GM18520 (cell line): ENCODE measurements around the gene ADGRV1.
A peak's percentile ranks its signal among the peaks of the same experiment; 100 is the strongest.
"Not testable (repeated sequence)": the region's sequence is repeated elsewhere in the genome, so short reads cannot be mapped to it uniquely, and the experiment has no call there.

ENCODE experiments used
- ATAC-seq: cut with Tn5 transposase; IDR thresholded peaks from one replicate; pipeline ENCODE4 v1.9.1; 2021; ENCODE audit not compliant: unreplicated experiment

ADGRV1 gene

DNA sequence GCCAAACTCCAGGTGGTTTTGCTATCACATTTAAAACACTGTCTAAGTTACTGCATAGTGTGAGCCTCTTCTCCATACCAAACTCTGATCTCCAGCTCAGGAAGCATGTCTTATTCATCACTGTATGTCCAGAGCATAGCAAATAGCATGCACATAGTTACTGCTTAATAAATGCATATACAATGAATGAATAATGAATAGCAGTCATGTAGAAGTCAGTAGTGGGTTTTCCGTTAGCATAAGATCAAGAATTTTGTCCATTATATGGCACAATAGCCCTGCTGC is 495.1 kb downstream of the ADGRV1 start:
- ATAC-seq: no peak

DNA sequence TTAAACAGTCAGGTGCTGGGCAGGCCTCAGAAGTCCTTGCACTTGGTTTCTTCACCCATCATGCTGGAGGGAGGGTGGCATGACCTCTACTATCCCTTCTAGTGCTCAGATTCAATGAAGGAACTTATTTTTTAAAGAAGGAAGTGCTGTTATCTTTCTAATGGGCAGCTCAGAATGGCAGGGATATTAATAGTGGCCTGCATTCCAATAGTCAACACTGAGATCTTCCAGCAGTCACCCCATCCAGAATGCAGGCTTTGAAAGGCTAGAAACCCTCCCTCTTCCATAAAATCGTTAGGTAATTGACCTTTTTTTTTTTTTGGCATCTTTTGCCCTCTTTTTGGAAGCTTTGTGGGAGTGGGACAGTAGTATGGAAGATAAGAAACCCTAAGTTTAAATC is 499.6 kb downstream of the ADGRV1 start:
- no peak for ATAC-seq

DNA sequence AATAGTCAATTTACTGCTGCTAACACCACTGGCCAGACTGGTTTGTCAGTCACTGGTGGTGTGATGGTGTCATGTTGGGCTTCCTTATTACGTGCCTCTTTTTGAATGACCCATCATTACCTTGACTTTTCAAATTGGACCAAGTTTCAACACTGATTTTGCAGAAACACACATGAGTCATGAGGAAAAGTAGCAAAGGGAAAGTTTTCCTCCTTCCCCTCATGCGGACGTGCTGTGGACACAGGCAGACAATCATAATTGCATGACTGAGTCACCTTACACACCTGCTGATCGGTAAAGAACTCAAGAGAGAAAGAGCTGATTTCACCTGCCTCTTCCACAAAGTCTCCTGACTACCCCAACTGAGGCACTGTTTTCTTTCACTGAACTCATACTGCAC is 500.0 kb downstream of the ADGRV1 start:
- no peak for ATAC-seq

DNA sequence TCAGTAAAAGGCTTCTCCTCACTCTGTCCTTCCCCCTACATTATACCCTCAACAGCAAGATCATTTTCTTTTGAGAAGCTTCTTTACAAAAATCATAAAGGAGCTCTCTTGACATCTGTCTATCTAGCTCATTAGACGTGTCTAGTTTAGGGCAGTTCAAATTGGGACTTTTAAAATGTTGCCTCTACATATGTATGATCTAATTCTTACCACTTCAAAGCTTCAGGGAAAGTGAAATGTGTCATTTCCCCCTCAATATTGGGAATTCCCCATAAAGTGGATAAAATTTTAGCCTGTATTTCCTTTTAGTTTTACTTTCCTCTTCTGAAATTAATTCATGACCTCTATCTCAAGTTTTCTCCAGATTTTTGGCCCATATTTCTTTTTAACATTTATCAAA is 500.8 kb downstream of the ADGRV1 start:
- peak; percentile 93 for ATAC-seq

GRCh38 chr5:91061094-91061493 is 502.5 kb downstream of the ADGRV1 start:
- no peak for ATAC-seq

DNA sequence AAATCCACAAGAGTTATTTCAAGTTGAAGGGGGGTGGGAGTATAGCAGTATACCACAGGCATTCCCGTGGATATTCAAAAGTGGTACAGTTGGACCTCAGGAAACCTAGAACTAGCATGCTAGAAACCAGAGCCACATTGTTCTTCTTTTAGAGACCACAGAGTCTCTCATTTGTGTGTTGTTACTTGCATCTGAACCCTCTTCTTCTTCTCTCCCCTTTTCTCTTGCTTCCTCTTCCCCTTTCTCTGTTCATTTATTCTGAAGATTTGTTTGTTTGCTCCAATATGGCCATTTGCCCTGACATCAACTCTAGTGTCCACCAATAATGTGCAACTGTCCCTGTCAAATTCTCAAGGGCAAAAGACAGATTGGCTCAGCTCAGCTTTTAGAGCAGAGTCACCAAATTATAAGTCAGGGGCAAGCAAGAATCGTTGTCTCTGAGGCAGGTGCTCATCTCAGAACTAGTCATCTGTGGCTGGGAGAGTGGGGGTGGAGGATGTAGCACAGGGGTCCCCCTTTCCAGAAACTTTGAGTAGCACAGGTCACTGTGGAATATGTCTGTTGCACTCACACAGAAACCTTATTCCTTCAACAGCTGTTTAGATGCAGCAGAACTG is 503.5 kb downstream of the ADGRV1 start:
- no peak for ATAC-seq

DNA sequence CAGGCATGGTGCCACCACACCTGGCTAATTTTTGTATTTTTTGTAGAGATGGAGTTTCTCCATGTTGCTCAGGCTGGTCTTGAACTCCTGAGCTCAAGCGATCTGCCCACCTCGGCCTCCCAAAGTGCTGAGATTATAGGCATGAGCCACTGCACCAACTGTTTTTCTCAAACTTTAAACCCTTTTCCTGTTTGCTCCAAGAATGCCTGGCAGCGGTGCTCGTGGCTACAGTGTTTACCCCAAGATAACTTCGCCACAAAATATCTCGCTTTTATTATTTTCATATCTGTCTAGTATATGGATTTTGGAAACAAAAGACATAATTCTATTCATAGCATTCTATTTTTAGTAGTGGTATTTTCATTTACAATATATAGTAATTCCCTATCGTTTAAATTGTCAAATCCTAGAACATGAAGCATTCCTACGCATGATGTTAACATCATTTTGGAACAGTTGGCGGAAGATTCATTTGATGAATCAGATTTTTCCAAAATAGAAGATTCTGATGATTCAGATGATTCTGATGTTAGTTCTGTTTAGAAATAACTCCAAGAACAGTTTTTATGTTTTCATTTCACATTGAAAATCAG is 504.6 kb downstream of the ADGRV1 start:
- ATAC-seq: not testable (repeated sequence)

DNA sequence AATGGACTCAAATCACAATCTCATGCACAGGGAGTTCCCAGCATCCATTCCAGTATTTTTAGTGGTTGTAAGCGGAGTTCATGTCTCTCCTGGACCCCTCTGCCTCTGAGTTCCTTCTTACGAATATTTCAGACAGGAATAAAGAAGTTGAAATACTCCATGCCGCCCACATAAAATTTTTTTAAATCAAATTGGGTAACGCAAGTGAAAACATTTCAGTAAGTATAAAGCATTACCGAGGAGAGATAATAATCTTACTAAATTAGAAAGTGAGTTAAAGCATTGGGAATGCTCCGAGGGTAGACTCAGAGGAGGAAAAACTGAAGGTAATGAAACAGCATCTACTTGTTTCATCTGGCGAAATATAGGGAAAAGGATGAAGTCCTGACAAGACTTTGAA is 506.9 kb downstream of the ADGRV1 start:
- no peak for ATAC-seq

DNA sequence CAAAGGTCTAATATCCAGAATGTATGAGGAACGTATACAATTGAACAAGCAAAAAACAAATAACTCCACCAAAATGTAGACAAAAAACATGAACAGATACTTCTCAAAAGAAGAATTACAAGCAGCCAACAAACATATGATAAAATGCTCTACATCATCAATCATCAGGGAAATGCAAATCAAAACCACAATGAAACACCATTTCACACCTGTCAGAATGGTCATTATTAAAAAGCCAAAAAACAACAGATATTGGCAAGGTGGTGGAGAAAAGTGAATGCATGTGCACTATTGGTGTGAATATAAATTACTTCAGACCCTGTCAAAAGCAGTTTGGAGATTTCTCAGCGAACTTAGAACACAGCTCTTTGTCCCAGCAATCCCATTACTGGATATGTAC is 510.8 kb downstream of the ADGRV1 start:
- ATAC-seq: peak; percentile 44

GRCh38 chr5:91070761-91071550 is 512.4 kb downstream of the ADGRV1 start:
- ATAC-seq: no peak

DNA sequence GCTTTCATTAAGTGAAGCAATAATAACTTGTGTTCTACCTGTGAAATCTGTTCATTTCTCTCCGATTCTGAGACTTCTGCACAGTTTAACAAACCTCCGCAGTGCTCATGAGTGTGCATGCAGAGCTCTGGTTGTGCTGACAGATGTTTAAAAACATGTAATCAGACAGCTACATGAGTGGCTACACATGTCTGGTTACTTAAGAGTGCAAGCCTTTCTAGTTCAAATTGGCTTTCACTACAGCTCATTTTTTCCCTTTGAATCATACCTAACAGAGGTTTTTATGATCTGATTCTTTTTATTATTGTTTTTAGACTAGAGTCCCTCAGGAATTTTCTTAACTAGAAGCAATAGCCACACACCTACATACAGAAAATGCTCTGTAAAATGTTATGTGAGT is 514.3 kb downstream of the ADGRV1 start:
- no peak for ATAC-seq

DNA sequence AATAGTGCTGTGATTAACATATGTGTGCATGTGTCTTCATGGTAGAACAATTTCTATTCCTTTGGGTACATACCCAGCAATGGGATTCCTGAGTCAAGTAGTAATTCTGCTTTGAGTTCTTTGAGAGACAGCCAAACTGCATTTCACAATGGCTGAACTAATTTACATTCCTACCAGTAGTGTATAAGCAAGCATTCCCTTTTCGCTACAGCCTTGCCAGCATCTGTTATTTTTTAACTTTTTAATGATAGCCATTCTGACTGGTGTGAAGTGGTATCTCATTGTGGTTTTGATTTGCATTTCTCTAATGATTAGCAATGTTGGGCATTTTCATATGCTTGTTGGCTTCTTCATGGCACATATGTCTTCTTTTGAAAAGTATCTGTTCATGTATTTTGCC is 516.0 kb downstream of the ADGRV1 start:
- ATAC-seq: peak; percentile 82

GRCh38 chr5:91076138-91076537 is 517.5 kb downstream of the ADGRV1 start:
- ATAC-seq: no peak

- ATAC-seq: no peak
Observed at GRCh38 chr5:91077623-91078022, 519.0 kb downstream of the ADGRV1 start.

GRCh38 chr5:91079037-91079436 is 520.4 kb downstream of the ADGRV1 start:
- no peak for ATAC-seq

- no peak for ATAC-seq
Observed at GRCh38 chr5:91089758-91090157, 531.2 kb downstream of the ADGRV1 start.

GRCh38 chr5:91090995-91091394 is 532.4 kb downstream of the ADGRV1 start:
- ATAC-seq: no peak

DNA sequence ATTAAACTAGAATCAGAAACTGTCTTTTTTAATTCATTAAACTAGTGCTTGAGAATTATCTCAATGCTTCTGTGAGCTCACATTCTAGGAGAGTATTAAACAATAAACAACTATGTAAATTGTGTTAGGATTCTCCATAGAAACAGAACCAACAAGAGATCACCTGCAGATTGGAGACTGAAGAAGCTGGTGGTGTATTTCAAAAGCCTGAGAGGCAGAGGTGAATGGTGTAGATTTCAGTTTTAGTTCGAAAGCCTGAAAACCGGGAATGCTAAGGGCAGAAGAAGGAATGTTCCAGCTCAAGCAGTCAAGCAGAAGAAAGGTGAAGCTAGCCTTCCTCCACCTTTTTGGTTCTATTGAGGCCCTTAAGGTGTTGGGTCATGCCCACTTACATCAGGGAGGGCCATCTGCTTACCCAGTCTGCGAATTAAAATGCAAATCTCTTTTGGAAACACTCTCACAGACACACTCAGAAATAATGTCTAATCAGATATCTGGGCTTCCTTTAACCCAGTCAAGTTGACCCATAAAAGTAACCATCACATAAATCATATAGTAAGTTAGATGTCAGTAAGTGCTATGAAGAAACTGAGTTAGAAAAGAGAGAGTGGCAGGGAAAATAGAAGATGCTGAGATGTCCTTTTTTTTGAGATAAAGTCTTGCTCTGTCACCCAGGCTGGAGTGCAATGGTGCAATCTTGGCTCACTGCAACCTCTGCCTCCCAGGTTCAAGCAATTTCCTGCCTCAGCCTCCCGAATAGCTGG is 533.1 kb downstream of the ADGRV1 start:
- ATAC-seq: no peak

DNA sequence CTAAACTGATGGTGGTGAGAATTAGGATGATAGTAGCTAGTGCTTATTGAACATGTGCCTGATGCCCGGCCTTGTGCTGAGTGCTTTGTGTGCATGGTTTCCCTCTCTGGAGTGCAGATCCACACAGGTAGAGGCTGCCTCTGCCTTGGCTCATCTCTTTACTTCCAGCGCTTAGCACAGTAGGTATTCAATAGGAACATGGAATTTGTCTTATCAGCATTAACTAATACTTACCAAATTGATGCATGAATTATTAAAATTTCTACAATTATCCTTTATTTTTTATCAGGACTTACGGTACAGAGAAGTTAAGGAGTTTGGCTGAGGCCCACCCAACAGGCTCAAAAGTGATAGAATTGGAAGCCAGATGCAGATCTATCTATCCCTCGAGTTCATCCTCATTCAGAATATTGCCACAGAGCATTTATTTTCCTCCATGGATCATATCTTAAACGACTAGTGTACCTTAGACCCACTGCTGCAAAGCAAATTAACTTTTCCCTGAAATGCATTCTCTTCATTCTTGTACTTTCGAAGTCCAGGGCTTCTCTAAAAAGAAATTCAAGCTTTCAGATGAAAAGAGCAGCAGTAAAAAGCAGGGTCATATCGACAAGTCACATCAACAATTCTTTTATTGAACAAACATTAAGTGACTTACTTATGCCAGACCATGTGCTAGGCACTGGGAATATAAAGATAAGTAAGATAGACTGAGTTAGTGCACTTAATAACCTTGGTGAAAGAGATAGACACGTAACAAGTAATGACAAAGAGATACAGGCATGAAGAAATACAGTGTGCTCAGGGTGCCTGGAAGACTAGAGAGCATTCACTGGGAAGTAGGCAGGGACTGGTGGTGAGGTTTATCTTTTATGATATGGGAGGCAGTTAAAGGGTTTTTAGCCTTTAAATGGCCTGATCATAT is 534.5 kb downstream of the ADGRV1 start:
- ATAC-seq: no peak

GRCh38 chr5:91095313-91095712 is 536.7 kb downstream of the ADGRV1 start:
- no peak for ATAC-seq
